Measurements from ENCODE around the gene RBM23.
"Not testable (repeated sequence)": the region's sequence is repeated elsewhere in the genome, so short reads cannot be mapped to it uniquely, and the experiment has no call there.

The RBM23 gene

GRCh38 chr14:22866874-22867273 is 52.1 kb downstream of the RBM23 start:
- in situ Hi-C loops (cut with MboI; ENCODE audit: low sequenced_read_pairs) = no loop called here

DNA sequence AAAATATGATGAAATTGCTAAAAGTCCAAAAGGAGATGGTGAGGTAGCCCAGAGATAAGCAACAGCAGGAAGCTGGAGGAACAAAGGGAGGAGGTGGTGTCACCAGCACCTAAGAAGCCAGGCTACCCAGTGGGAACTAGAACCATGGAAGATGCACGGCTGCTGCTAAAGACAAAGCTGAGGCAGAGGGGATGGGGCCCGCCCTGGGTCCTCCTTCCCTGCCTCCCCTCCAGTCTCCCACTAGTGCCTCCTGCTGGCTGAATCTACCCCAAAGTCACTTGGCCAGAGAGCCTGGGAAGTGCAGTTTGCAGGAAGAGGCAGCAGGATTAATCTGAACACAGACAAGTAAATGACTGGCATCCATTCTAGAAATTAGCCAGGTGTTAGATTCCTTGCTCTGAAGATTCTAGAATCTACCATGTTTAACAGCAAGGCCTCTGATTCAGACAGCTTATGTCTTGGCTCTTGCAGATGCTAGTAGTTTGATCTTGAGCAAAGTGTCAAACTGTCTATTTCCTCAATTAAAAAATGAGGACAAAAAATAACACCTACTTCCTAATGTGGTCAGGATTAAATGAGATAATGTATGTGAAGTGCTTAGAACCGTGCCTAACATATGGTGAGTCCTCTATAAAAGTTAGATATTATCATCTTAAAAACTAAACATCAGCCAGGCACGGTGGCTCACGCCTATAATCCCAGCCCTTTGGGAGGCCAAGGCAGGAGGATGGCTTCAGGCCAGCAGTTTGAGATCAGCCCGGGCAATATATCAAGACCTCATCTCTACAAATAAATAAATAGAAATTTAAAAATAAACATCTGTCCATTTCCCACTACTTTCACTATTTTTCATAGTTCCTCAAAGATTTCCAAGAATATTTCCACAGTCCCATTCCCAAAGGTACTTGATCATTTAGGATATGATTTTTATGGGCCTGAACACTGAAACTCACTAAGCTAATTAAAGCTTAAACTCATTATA is 53.2 kb downstream of the RBM23 start:
- in situ Hi-C loops (cut with MboI; ENCODE audit: low sequenced_read_pairs) = no loop called here

GRCh38 chr14:22864979-22865378 is 54.0 kb downstream of the RBM23 start:
- in situ Hi-C loops (cut with MboI; ENCODE audit: low sequenced_read_pairs) = no loop called here

GRCh38 chr14:22861651-22862050 is 57.3 kb downstream of the RBM23 start:
- in situ Hi-C loops (cut with MboI; ENCODE audit: low sequenced_read_pairs) = no loop called here

GRCh38 chr14:22860377-22860776 is 58.6 kb downstream of the RBM23 start:
- in situ Hi-C loops (cut with MboI; ENCODE audit: low sequenced_read_pairs) = not testable (repeated sequence)

DNA sequence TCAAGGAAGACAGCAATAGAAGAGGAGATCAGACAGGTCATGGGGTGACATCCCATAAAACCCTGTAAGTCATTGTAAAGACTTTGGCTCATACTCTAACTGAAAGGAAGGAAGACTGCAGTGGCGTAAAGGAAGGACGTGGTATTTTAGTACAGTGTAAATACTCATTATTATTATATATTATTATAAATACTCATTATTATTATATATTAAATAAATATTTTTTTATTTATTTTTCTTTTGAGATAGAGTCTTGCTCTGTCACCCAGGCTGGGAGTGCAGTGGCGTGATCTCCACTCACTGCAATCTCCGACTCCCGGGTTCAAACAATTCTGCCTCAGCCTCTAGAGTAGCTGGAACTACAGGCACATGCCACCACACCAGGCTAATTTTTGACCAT is 62.5 kb downstream of the RBM23 start:
- in situ Hi-C loops (cut with MboI; ENCODE audit: low sequenced_read_pairs) = no loop called here

GRCh38 chr14:22854963-22855724 is 63.8 kb downstream of the RBM23 start:
- in situ Hi-C loops (cut with MboI; ENCODE audit: low sequenced_read_pairs) = no loop called here

DNA sequence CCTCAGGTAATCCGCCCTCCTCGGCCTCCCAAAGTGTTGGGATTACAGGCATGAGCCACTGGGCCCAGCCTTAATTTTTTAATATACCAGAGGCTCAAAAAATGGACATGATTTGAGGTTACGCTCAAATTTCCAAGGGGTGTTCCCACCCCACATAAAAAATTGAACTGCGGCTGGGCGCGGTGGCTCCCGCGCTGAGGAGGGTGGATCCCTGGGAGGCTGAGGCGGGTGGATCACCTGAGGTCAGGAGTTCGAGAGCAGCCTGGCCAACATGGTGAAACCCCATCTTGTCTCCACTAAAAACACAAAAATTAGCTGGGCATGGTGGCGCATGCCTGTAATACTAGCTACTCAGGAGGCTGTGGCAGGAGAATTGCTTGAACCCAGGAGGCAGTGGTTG is 64.7 kb downstream of the RBM23 start:
- in situ Hi-C loops (cut with MboI; ENCODE audit: low sequenced_read_pairs) = not testable (repeated sequence)

DNA sequence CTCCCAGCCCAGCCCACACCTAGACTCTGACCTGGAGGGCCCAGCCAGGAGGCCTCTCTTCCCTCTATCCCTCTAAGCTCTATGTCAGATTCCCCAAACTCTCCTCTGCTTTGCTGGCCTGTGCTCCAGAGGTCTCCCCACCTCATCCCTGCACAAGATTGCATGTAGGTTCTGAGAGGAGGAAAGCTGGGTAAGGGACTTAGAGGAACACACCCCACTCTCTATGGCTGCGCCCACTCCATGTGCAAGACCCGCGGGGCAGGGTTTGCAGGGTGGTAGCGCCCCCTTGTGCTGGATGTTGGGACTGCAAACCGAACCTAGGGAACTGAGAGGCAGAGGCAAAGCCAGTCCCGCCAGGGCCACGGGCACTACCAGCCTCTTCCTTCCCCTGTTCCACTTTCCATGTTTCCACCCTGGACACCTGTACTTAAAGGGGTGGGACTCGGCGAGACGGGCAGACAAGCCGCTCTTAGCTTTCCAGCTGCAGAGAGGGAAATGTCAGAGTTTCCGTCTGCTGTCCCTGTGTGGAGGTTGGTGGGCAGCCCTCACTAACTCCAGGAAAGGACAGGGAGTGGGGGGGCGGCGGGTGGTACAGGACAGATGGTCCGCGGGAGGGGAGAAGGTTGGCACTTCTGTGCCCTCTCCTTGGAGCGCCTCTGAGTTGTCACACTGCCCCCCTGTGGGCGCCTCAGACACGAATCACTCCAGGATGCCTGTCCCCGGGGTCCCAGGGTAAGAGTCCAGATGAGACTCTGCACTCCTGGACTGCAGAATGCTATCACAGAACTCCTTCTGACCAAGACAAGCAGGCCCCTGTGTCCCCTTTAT is 65.8 kb downstream of the RBM23 start:
- in situ Hi-C loops (cut with MboI; ENCODE audit: low sequenced_read_pairs) = no loop called here

GRCh38 chr14:22852599-22852939 is 66.4 kb downstream of the RBM23 start:
- in situ Hi-C loops (cut with MboI; ENCODE audit: low sequenced_read_pairs) = no loop called here

DNA sequence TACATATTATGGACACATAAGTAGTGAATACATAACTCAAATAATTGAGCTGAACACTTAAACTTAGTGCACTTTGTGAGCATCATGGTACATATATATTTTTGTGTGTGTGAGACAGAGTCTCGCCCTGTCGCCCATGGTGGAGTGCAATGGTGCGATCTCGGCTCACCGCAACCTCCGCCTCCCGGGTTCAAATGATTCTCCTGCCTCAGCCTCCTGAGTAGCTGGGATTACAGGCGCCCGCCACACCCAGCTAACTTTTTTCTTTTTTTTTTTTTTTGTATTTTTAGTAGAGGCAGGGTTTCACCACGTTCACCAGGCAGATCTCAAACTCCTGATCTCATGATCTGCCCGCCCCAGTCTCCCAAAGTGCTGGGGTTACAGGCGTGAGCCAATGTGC is 66.8 kb downstream of the RBM23 start:
- in situ Hi-C loops (cut with MboI; ENCODE audit: low sequenced_read_pairs) = not testable (repeated sequence)

- in situ Hi-C loops (cut with MboI; ENCODE audit: low sequenced_read_pairs) = no loop called here
These were observed 67.8 kb downstream of the RBM23 start for GRCh38 chr14:22850944-22851764.

DNA sequence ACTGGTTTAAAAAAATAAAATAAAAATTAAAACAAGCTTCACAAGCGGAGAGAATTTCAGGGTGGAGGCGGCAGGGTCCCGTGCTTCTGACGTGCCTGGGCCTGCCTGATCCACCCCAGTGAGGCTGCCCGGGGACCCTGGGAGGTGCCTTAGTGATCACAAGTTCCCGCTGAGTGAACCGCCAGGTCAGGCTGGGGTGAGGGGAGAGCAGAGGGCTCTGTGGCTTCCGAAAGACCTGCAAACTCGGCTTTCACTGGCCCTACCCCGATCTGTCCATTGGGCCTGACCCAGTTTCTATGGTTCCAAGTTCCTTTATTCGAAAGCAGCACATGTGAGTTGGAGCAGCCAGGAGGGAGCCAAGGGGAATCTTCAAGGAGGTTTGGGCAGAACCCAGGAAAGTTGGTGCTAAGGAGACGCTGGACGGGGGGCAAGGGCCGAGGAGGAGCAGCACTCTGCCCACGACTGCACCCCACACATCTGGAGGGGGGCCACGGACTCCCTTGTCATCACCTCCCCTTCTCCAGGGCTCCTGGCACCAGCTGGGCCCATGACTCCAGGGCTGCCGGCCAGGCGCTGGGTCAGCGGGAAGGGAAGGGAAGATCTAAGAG is 69.6 kb downstream of the RBM23 start:
- in situ Hi-C loops (cut with MboI; ENCODE audit: low sequenced_read_pairs) = no loop called here

- in situ Hi-C loops (cut with MboI; ENCODE audit: low sequenced_read_pairs) = no loop called here
These were observed 70.4 kb downstream of the RBM23 start for GRCh38 chr14:22848351-22849164.

GRCh38 chr14:22847661-22848341 is 71.1 kb downstream of the RBM23 start:
- in situ Hi-C loops (cut with MboI; ENCODE audit: low sequenced_read_pairs) = no loop called here

GRCh38 chr14:22846811-22847307 is 72.1 kb downstream of the RBM23 start:
- in situ Hi-C loops (cut with MboI; ENCODE audit: low sequenced_read_pairs) = no loop called here

DNA sequence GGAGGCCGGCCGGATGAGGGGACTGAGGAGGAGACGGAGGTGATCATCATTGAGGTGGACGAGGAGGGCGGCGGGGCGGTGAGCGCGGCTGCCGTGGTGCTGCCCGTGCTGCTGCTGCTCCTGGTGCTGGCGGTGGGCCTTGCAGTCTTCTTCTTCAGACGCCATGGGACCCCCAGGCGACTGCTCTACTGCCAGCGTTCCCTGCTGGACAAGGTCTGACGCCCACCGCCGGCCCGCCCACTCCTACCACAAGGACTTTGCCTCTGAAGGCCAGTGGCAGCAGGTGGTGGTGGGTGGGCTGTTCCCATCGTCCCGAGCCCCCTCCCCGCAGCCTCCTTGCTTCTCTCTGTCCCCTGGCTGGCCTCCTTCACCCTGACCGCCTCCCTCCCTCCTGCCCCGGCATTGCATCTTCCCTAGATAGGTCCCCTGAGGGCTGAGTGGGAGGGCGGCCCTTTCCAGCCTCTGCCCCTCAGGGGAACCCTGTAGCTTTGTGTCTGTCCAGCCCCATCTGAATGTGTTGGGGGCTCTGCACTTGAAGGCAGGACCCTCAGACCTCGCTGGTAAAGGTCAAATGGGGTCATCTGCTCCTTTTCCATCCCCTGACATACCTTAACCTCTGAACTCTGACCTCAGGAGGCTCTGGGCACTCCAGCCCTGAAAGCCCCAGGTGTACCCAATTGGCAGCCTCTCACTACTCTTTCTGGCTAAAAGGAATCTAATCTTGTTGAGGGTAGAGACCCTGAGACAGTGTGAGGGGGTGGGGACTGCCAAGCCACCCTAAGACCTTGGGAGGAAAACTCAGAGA is 72.9 kb downstream of the RBM23 start:
- in situ Hi-C loops (cut with MboI; ENCODE audit: low sequenced_read_pairs) = no loop called here

GRCh38 chr14:22845103-22845394 is 73.9 kb downstream of the RBM23 start:
- in situ Hi-C loops (cut with MboI; ENCODE audit: low sequenced_read_pairs) = no loop called here
